Neural crest cell (in vitro differentiated cells): Measurements from ENCODE around the gene SWAP70. TPM values are rescaled to one million over a fixed set of nuclear protein-coding genes. Genes with fewer than 3 reads are reported as not detected.

Experiments used
- DNase-seq: peaks from one replicate; pipeline ENCODE4 v3.0.0; 2021; ENCODE audit warnings: low read depth, mixed read lengths, low spot score
- H3K27ac Mint-ChIP-seq: one replicate; pipeline ENCODE4 v1.8.0; 2021; ENCODE audit warnings: mild to moderate bottlenecking, mixed read lengths; ENCODE audit not compliant: unreplicated experiment
- H3K27me3 Mint-ChIP-seq: 2 replicates; pipeline ENCODE4 v1.8.0; 2021; ENCODE audit warnings: low read depth, mild to moderate bottlenecking, mixed read lengths
- H3K36me3 Mint-ChIP-seq: 2 replicates; pipeline ENCODE4 v1.8.0; 2021; ENCODE audit warnings: low read depth, mild to moderate bottlenecking, mixed read lengths
- H3K4me1 Mint-ChIP-seq: 2 replicates; pipeline ENCODE4 v1.8.0; 2021; ENCODE audit warnings: mixed read lengths
- H3K4me3 Mint-ChIP-seq: one replicate; pipeline ENCODE4 v1.8.0; 2021; ENCODE audit warnings: mild to moderate bottlenecking, mixed read lengths
- H3K9me3 Mint-ChIP-seq: 2 replicates; pipeline ENCODE4 v1.8.0; 2021; ENCODE audit warnings: mixed read lengths
- CTCF ChIP-seq: fragments of 200-600 bp; sonication (generic); conservative IDR thresholded peaks from 2 replicates; pipeline ENCODE4 v1.5.0; 2021; ENCODE audit warnings: antibody characterized with exemption, mild to moderate bottlenecking
- total RNA-seq: library from RNA; stranded (reverse); gene quantifications from 2 replicates; pipeline ENCODE4 v1.2.1, GENCODE V29; 2021

SWAP70 gene
- total RNA-seq, 1 donor from 2014 or later: 18.1 TPM

GRCh38 chr11:9681583-9682372 is 17.9 kb downstream of the SWAP70 start:
- Mint-ChIP-seq H3K27ac (no peak overlapping the region), H3K4me1 (peaks cover 13% of the 10 kb centered on the region), H3K9me3 (no peaks in the 10 kb centered on the region)

GRCh38 chr11:9687711-9688477 is 24.0 kb downstream of the SWAP70 start:
- H3K36me3 Mint-ChIP-seq: no peaks in the 10 kb centered on the region
- H3K27ac Mint-ChIP-seq: no peak overlapping the region
- DNase-seq: no peak
- H3K4me1 Mint-ChIP-seq: peaks cover 18% of the 10 kb centered on the region
- no peak for TF ChIP-seq CTCF
- no peaks in the 10 kb centered on the region for H3K27me3 Mint-ChIP-seq
- no peak overlapping the region for H3K4me3 Mint-ChIP-seq
- H3K9me3 Mint-ChIP-seq: no peaks in the 10 kb centered on the region

More at GRCh38 chr11:9681583-9682372, 17.9 kb downstream of the SWAP70 start:
- H3K27me3 Mint-ChIP-seq: no peaks in the 10 kb centered on the region
- H3K36me3 Mint-ChIP-seq: peaks cover 6% of the 10 kb centered on the region
- DNase-seq: no peak
- TF ChIP-seq CTCF: no peak
- no peak overlapping the region for H3K4me3 Mint-ChIP-seq

GRCh38 chr11:9688716-9689511 is 25.0 kb downstream of the SWAP70 start:
- no peak for TF ChIP-seq CTCF
- no peaks in the 10 kb centered on the region for H3K9me3 Mint-ChIP-seq

DNA sequence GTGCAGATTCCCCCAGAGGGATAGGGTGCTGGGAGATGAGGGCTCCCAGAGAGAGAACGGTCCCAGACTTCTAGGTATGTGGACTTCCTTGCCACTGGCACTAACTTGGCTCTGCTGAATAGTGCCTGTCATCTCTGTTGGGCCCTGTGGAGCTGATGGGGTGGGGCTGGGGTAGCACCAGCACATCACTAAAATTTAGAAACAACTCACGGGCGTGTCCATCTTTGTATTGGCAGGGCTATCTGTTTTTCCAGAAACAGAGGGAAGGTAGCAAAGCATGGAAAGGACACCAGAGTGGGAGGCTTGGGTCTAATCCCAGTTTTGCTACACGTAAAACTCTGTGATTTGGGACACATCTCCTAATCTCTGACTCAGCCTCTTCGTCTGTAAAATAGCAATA is 25.8 kb downstream of the SWAP70 start:
- DNase-seq: no peak
- peaks cover 26% of the 10 kb centered on the region for H3K4me1 Mint-ChIP-seq

More at GRCh38 chr11:9688716-9689511, 25.0 kb downstream of the SWAP70 start:
- no peaks in the 10 kb centered on the region for H3K27me3 Mint-ChIP-seq
- H3K36me3 Mint-ChIP-seq: no peaks in the 10 kb centered on the region
- peaks cover 21% of the 10 kb centered on the region for H3K4me1 Mint-ChIP-seq
- H3K4me3 Mint-ChIP-seq: no peak overlapping the region
- no peak for DNase-seq
- H3K27ac Mint-ChIP-seq: no peak overlapping the region

More for the DNA sequence above, 25.8 kb downstream of the SWAP70 start:
- peaks cover 7% of the 10 kb centered on the region for H3K36me3 Mint-ChIP-seq
- TF ChIP-seq CTCF: no peak
- H3K4me3 Mint-ChIP-seq: no peak overlapping the region
- no peaks in the 10 kb centered on the region for H3K9me3 Mint-ChIP-seq
- H3K27me3 Mint-ChIP-seq: no peaks in the 10 kb centered on the region
- H3K27ac Mint-ChIP-seq: no peak overlapping the region
